Prostate gland (tissue), 2 donors: Measurements from ENCODE around the gene PIK3R3. TPM values are rescaled to one million over a fixed set of nuclear protein-coding genes. Genes with fewer than 3 reads are reported as not detected.

Source experiments
- DNase-seq: peaks from one replicate; pipeline ENCODE4 v3.0.0-alpha.2; 2019; ENCODE audit warnings: low spot score
- H3K27ac ChIP-seq, 2 donors: fragments of 200-600 bp; sonication (generic); 2 replicates each; pipeline ENCODE4 v1.5.1; 2017 to 2019
- H3K27me3 ChIP-seq: fragments of 200-600 bp; sonication (generic); replicated peaks from 2 replicates; pipeline ENCODE4 v1.5.1; 2019; ENCODE audit not compliant: insufficient read depth
- H3K36me3 ChIP-seq, 2 donors: fragments of 200-600 bp; sonication (generic); 1 replicate in 1 of 2; 2 replicates in 1 of 2; pipeline versions ENCODE4 v1.5.1 to v1.8.1; 2017 to 2019
- H3K4me1 ChIP-seq: fragments of 200-600 bp; sonication (generic); replicated peaks from 2 replicates; pipeline ENCODE4 v1.5.1; 2019
- H3K4me3 ChIP-seq, 2 donors: fragments of 200-600 bp; sonication (generic); 2 replicates each; pipeline ENCODE4 v1.5.1; 2017 to 2019
- H3K9me3 ChIP-seq: fragments of 200-600 bp; sonication (generic); 2 replicates; pipeline ENCODE4 v1.5.1; 2017
- CTCF ChIP-seq, 4 experiments: fragments of 200-600 bp in 2 of 4; fragments of 450-650 bp in 2 of 4; sonication (generic) in 2 of 4; IDR thresholded peaks; 1 replicate in 3 of 4; 2 replicates in 1 of 4; pipeline ENCODE4 v1.5.1; 2016 to 2019; ENCODE audit warnings: antibody characterized with exemption in 4 of 4, mild to moderate bottlenecking in 2 of 4, moderate library complexity in 2 of 4
- POLR2A ChIP-seq: fragments of 450-650 bp; IDR thresholded peaks from one replicate; pipeline ENCODE4 v1.6.1; 2016; ENCODE audit warnings: antibody characterized with exemption, mild to moderate bottlenecking
- POLR2AphosphoS5 ChIP-seq: sonication (generic); formaldehyde crosslinking; IDR thresholded peaks from one replicate; pipeline ENCODE4 v1.6.1; 2017; ENCODE audit warnings: antibody characterized with exemption
- WGBS: methylation state at CpG from one replicate; pipeline ENCODE4 v1.1.5; 2018; 5-methylcytosine and 5-hydroxymethylcytosine counted together
- intact Hi-C: fragments of 100-400 bp; cut with DNase I; formaldehyde crosslinking; loops from one replicate; pipeline ENCODE4 v1.14.2; 2022
- total RNA-seq, 2 donors: library from RNA; depleted of rRNA; stranded (reverse); fragments of >200 nt; gene quantifications; one replicate each; pipeline ENCODE4 v1.1.0, GENCODE V29; 2016

Gene PIK3R3
- total RNA-seq, 2 donors from 2014 or later, result 9.1 to 26.5 TPM

GRCh38 chr1:46166521-46167462 is 34.4 kb upstream of the PIK3R3 start:
- DNase-seq, result no peak
- Histone ChIP-seq H3K36me3 (no peaks in the 10 kb centered on the region), H3K9me3 (no peaks in the 10 kb centered on the region), H3K4me1 (peaks cover under 1% of the 10 kb centered on the region), H3K27ac (peak overlapping the region; percentile 41 to 44), H3K4me3 (peak overlapping the region; percentile 31), H3K27me3 (no peaks in the 10 kb centered on the region)
- WGBS, result 18% methylated on average over 47 of the region's 47 CpGs
- intact Hi-C loops, result no loop called here
- peak; percentile 24 for TF ChIP-seq POLR2AphosphoS5
- no peak for TF ChIP-seq CTCF (IDR thresholded peaks at IDR 0.05)

- WGBS, result 89% methylated on average over 1 of the region's 1 CpG
- Histone ChIP-seq H3K27ac (no peak overlapping the region), H3K36me3 (no peaks in the 10 kb centered on the region), H3K4me1 (no peaks in the 10 kb centered on the region), H3K27me3 (no peaks in the 10 kb centered on the region), H3K9me3 (no peaks in the 10 kb centered on the region), H3K4me3 (no peak overlapping the region)
- DNase-seq, result no peak
- intact Hi-C loops, result no loop called here
- TF ChIP-seq CTCF (IDR thresholded peaks at IDR 0.05) (no peak), POLR2AphosphoS5 (no peak), POLR2A (no peak)
Measured at GRCh38 chr1:46160212-46160611, 27.8 kb upstream of the PIK3R3 start.

- intact Hi-C loops, result no loop called here
Measured at GRCh38 chr1:46159516-46159915, 27.1 kb upstream of the PIK3R3 start.

GRCh38 chr1:46158312-46159281 is 26.2 kb upstream of the PIK3R3 start:
- Histone ChIP-seq H3K4me1 (no peaks in the 10 kb centered on the region), H3K9me3 (no peaks in the 10 kb centered on the region), H3K27me3 (no peaks in the 10 kb centered on the region), H3K4me3 (no peak overlapping the region), H3K27ac (no peak overlapping the region), H3K36me3 (no peaks in the 10 kb centered on the region)
- intact Hi-C loops, result no loop called here
- no peak for TF ChIP-seq POLR2AphosphoS5
- TF ChIP-seq POLR2A, result no peak
- no peak for TF ChIP-seq CTCF (IDR thresholded peaks at IDR 0.05)
- 94% methylated on average over 13 of the region's 13 CpGs for WGBS
- DNase-seq, result no peak

More at GRCh38 chr1:46159516-46159915, 27.1 kb upstream of the PIK3R3 start:
- no peaks in the 10 kb centered on the region for H3K36me3 ChIP-seq
- no peaks in the 10 kb centered on the region for H3K4me1 ChIP-seq
- no peak for TF ChIP-seq POLR2AphosphoS5
- TF ChIP-seq POLR2A, result no peak
- no peak for TF ChIP-seq CTCF (IDR thresholded peaks at IDR 0.05)
- 77% methylated on average over 3 of the region's 3 CpGs for WGBS
- no peak for DNase-seq
- no peak overlapping the region for H3K27ac ChIP-seq
- no peak overlapping the region for H3K4me3 ChIP-seq
- no peaks in the 10 kb centered on the region for H3K9me3 ChIP-seq
- H3K27me3 ChIP-seq, result no peaks in the 10 kb centered on the region
